K562 (cell line): ENCODE measurements around the gene GNS. TPM values are rescaled to one million over a fixed set of nuclear protein-coding genes. Genes with fewer than 3 reads are reported as not detected.

Experiments used
- ARID1B ChIP-seq: fragments of 450-650 bp; IDR thresholded peaks from 2 replicates; pipeline ENCODE4 v1.6.1; 2016; ENCODE audit warnings: antibody characterized with exemption, mild to moderate bottlenecking, inconsistent platforms
- ATF7 ChIP-seq: fragments of 450-650 bp; IDR thresholded peaks from 2 replicates; pipeline ENCODE4 v1.7.1; 2014; ENCODE audit warnings: mild to moderate bottlenecking, moderate library complexity
- BACH1 ChIP-seq: fragments of 200-800 bp; sonication (Bioruptor generic); IDR thresholded peaks from 2 replicates; pipeline ENCODE4 v1.6.1; 2016; ENCODE audit warnings: missing genetic modification characterization, missing compliant biosample characterization
- GATAD2B ChIP-seq: fragments of 450-650 bp; IDR thresholded peaks from 2 replicates; pipeline ENCODE4 v1.6.1; 2017; ENCODE audit warnings: mild to moderate bottlenecking, borderline replicate concordance
- HINFP ChIP-seq: fragments of 450-650 bp; conservative IDR thresholded peaks from 2 replicates; pipeline ENCODE4 v1.6.1; 2016; ENCODE audit warnings: missing genetic modification characterization, low read depth, mild to moderate bottlenecking, control low read depth, missing compliant biosample characterization
- KLF1 ChIP-seq: fragments of 450-650 bp; IDR thresholded peaks from 2 replicates; pipeline ENCODE4 v1.6.1; 2016; ENCODE audit warnings: missing genetic modification characterization, missing compliant biosample characterization
- NFRKB ChIP-seq: fragments of 450-650 bp; IDR thresholded peaks from 2 replicates; pipeline ENCODE4 v1.6.1; 2016; ENCODE audit warnings: low read depth
- POLR2A ChIP-seq: fragments of 450-650 bp; conservative IDR thresholded peaks from 2 replicates; pipeline ENCODE4 v1.6.1; 2016
- POLR2B ChIP-seq: fragments of 450-650 bp; IDR thresholded peaks from 2 replicates; pipeline ENCODE4 v1.6.1; 2018; ENCODE audit warnings: low read depth; ENCODE audit not compliant: partially characterized antibody
- RAD51 ChIP-seq: fragments of 450-650 bp; IDR thresholded peaks from 2 replicates; pipeline ENCODE4 v1.7.1; 2016; ENCODE audit warnings: low read depth, mild to moderate bottlenecking, borderline replicate concordance
- SMARCE1 ChIP-seq: fragments of 450-650 bp; IDR thresholded peaks from 2 replicates; pipeline ENCODE4 v1.7.1; 2016; ENCODE audit warnings: mild to moderate bottlenecking
- SP1 ChIP-seq: sonication (generic); formaldehyde crosslinking; IDR thresholded peaks from 2 replicates; pipeline ENCODE4 v1.8.1; 2022; ENCODE audit warnings: mild to moderate bottlenecking, missing genetic modification reagents
- TCFL5 ChIP-seq: fragments of 250-450 bp; sonication (Bioruptor Pico); conservative IDR thresholded peaks from 2 replicates; pipeline ENCODE4 v1.6.1; 2021; ENCODE audit warnings: mild to moderate bottlenecking, moderate library complexity, matching md5 sums
- ZFX ChIP-seq: sonication (generic); formaldehyde crosslinking; IDR thresholded peaks from 2 replicates; pipeline ENCODE4 v1.8.0; 2022; ENCODE audit warnings: mild to moderate bottlenecking, missing genetic modification reagents, moderate library complexity
- polyA plus RNA-seq, 8 experiments: library from polyadenylated mRNA; depleted of rRNA in 4 of 8; stranded (reverse) in 5 of 8; unstranded in 3 of 8; fragments of >200 nt; fragmentation: Nextera tagmentation in 2 of 8; fragmentation: Illumina TruSeq in 1 of 8; extraction: Ambion mirVana in 2 of 8; extraction: Trizol in 1 of 8; gene quantifications; 2 replicates each; pipeline versions ENCODE4 v1.2.1 to v1.2.3, GENCODE V29; 2011 to 2014; ENCODE audit warnings: inconsistent platforms in 1 of 8, missing spikeins in 1 of 8
- total RNA-seq, 7 experiments: library from RNA; depleted of rRNA in 6 of 7; stranded (reverse); fragments of >200 nt in 6 of 7; fragmentation: Illumina TruSeq in 2 of 7; extraction: Trizol in 2 of 7; gene quantifications; 2 replicates each; pipeline versions ENCODE4 v1.2.1 to v1.2.3, GENCODE V29; 2011 to 2021; ENCODE audit warnings: low replicate concordance in 1 of 7
- TF ChIP-seq, protein P1 (sequence below): conservative IDR thresholded peaks from 2 replicates; pipeline ENCODE4 v1.6.1; 2011; ENCODE audit warnings: low read depth, mild to moderate bottlenecking, low read length; ENCODE audit not compliant: control insufficient read depth
- TF ChIP-seq, protein P2 (sequence below): fragments of 200-800 bp; sonication (Bioruptor generic); IDR thresholded peaks from 2 replicates; pipeline ENCODE4 v1.6.1; 2017; ENCODE audit warnings: missing genetic modification characterization, missing compliant biosample characterization
- TF ChIP-seq, protein P3 (sequence below), 2 experiments: fragments of 450-650 bp; IDR thresholded peaks; 2 replicates each; pipeline ENCODE4 v1.6.1; 2018; ENCODE audit warnings: mild to moderate bottlenecking in 2 of 2, low read depth in 1 of 2; ENCODE audit not compliant: partially characterized antibody in 2 of 2

GNS gene
- total and polyA plus RNA-seq, 9 of the 15 experiments (the other 6 are each of a cell fraction or from before 2014, with no cell fraction given), result 4.6 to 30.3 (median 18.9) TPM

- peak; percentile 67; the same call in 1 of the 2 replicates for TF ChIP-seq ATF7
- TF ChIP-seq HINFP (tag), result no peak
- TF ChIP-seq KLF1 (tag), result peak; percentile 54; the same call in 1 of the 2 replicates
- peak; percentile 94 for TF ChIP-seq SP1 (CRISPR knock-in tag)
- TF ChIP-seq, protein P1, sequence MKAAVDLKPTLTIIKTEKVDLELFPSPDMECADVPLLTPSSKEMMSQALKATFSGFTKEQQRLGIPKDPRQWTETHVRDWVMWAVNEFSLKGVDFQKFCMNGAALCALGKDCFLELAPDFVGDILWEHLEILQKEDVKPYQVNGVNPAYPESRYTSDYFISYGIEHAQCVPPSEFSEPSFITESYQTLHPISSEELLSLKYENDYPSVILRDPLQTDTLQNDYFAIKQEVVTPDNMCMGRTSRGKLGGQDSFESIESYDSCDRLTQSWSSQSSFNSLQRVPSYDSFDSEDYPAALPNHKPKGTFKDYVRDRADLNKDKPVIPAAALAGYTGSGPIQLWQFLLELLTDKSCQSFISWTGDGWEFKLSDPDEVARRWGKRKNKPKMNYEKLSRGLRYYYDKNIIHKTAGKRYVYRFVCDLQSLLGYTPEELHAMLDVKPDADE, result peak; percentile 61; the same call in 1 of the 2 replicates
- no peak; the same call in 1 of the 2 replicates for TF ChIP-seq TCFL5 (CRISPR knock-in tag)
- 0 out of 2 replicates have a peak, but pooled peaks have one; percentile 45 for TF ChIP-seq GATAD2B
- peak; percentile 74 for TF ChIP-seq POLR2A
- TF ChIP-seq SMARCE1, result 0 out of 2 replicates have a peak, but pooled peaks have one; percentile 32
- peak; percentile 44 for TF ChIP-seq ARID1B
- peak; percentile 100 for TF ChIP-seq RAD51
- TF ChIP-seq, protein P2, sequence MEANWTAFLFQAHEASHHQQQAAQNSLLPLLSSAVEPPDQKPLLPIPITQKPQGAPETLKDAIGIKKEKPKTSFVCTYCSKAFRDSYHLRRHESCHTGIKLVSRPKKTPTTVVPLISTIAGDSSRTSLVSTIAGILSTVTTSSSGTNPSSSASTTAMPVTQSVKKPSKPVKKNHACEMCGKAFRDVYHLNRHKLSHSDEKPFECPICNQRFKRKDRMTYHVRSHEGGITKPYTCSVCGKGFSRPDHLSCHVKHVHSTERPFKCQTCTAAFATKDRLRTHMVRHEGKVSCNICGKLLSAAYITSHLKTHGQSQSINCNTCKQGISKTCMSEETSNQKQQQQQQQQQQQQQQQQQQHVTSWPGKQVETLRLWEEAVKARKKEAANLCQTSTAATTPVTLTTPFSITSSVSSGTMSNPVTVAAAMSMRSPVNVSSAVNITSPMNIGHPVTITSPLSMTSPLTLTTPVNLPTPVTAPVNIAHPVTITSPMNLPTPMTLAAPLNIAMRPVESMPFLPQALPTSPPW, result peak; percentile 60; the same call in 1 of the 2 replicates
- 0 out of 2 replicates have a peak, but pooled peaks have one; percentile 40 for TF ChIP-seq NFRKB
- peak; percentile 57 for TF ChIP-seq ZFX (CRISPR knock-in tag)
- TF ChIP-seq, protein P3, sequence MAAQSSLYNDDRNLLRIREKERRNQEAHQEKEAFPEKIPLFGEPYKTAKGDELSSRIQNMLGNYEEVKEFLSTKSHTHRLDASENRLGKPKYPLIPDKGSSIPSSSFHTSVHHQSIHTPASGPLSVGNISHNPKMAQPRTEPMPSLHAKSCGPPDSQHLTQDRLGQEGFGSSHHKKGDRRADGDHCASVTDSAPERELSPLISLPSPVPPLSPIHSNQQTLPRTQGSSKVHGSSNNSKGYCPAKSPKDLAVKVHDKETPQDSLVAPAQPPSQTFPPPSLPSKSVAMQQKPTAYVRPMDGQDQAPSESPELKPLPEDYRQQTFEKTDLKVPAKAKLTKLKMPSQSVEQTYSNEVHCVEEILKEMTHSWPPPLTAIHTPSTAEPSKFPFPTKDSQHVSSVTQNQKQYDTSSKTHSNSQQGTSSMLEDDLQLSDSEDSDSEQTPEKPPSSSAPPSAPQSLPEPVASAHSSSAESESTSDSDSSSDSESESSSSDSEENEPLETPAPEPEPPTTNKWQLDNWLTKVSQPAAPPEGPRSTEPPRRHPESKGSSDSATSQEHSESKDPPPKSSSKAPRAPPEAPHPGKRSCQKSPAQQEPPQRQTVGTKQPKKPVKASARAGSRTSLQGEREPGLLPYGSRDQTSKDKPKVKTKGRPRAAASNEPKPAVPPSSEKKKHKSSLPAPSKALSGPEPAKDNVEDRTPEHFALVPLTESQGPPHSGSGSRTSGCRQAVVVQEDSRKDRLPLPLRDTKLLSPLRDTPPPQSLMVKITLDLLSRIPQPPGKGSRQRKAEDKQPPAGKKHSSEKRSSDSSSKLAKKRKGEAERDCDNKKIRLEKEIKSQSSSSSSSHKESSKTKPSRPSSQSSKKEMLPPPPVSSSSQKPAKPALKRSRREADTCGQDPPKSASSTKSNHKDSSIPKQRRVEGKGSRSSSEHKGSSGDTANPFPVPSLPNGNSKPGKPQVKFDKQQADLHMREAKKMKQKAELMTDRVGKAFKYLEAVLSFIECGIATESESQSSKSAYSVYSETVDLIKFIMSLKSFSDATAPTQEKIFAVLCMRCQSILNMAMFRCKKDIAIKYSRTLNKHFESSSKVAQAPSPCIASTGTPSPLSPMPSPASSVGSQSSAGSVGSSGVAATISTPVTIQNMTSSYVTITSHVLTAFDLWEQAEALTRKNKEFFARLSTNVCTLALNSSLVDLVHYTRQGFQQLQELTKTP (IDR thresholded peaks at IDR 0.05; ENCODE audit: low read depth in 1 of 2, partially characterized antibody in 2 of 2), result peak in 1 of 2 experiments; percentile 35
- TF ChIP-seq BACH1 (tag), result no peak
- TF ChIP-seq POLR2B, result peak; percentile 59
Measured at GRCh38 chr12:64759035-64759894, at the start of gene GNS (continued).
